Activated T-cell treated with anti-CD3 and anti-CD28 coated beads, Interleukin-2, amount 50 U/mL, for 4 hours (primary cell): ENCODE results near the gene ZNF628. TPM values are rescaled to one million over a fixed set of nuclear protein-coding genes. Genes with fewer than 3 reads are reported as not detected.
A peak's percentile ranks its signal among the peaks of the same experiment; 100 is the strongest.
"Not testable (repeated sequence)": the region's sequence is repeated elsewhere in the genome, so short reads cannot be mapped to it uniquely, and the experiment has no call there.

Experiments
- ATAC-seq, 2 donors: fragments of 200-7000 bp; cut with Tn5 transposase; one replicate each; pipeline ENCODE4 v1.10.0; 2021
- DNase-seq: peaks from one replicate; pipeline ENCODE4 v3.0.0-alpha.2; 2020
- H3K27me3 Mint-ChIP-seq: one replicate; pipeline ENCODE4 v1.8.0; 2021; ENCODE audit warnings: low read depth, mixed read lengths
- H3K36me3 Mint-ChIP-seq: one replicate; pipeline ENCODE4 v1.8.0; 2022; ENCODE audit warnings: mixed read lengths; ENCODE audit not compliant: insufficient read depth
- H3K4me1 Mint-ChIP-seq: one replicate; pipeline ENCODE4 v1.8.0; 2021; ENCODE audit warnings: low read depth, mixed read lengths
- H3K4me3 Mint-ChIP-seq: one replicate; pipeline ENCODE4 v1.8.0; 2021; ENCODE audit warnings: mild to moderate bottlenecking, moderate library complexity, mixed read lengths
- H3K9me3 Mint-ChIP-seq: one replicate; pipeline ENCODE4 v1.8.0; 2021; ENCODE audit warnings: mixed read lengths
- total RNA-seq, 3 donors: library from RNA; stranded (reverse); gene quantifications; one replicate each; pipeline ENCODE4 v1.2.1, GENCODE V29; 2021

ZNF628 gene
- total RNA-seq, 3 donors from 2014 or later, result 11.0 to 12.6 (median 12.1) TPM

GRCh38 chr19:55443045-55443823 lies 33.2 kb upstream of the ZNF628 start, which contains the start of gene SHISA7:
TSS of gene SHISA7 (minus strand) at chr19:55443300. CDS start at chr19:55442863, 437 bp downstream.
- no peak for ATAC-seq
- Mint-ChIP-seq H3K27me3 (peaks cover 67% of the 10 kb centered on the region), H3K4me3 (peak within 1 kb of the TSS; percentile 26), H3K4me1 (peaks cover 22% of the 10 kb centered on the region), H3K9me3 (no peaks in the 10 kb centered on the region), H3K36me3 (no peaks in the 10 kb centered on the region)
- DNase-seq, result no peak

- no peak for DNase-seq
- H3K27me3 Mint-ChIP-seq, result peaks cover 59% of the 10 kb centered on the region
- H3K36me3 Mint-ChIP-seq, result no peaks in the 10 kb centered on the region
Measured at GRCh38 chr19:55443824-55444480, 32.5 kb upstream of the ZNF628 start.

GRCh38 chr19:55444646-55445045 lies 31.8 kb upstream of the ZNF628 start:
- Mint-ChIP-seq H3K36me3 (no peaks in the 10 kb centered on the region), H3K4me1 (peaks cover 22% of the 10 kb centered on the region), H3K4me3 (no peak overlapping the region), H3K9me3 (no peaks in the 10 kb centered on the region), H3K27me3 (peaks cover 52% of the 10 kb centered on the region)
- no peak for DNase-seq
- ATAC-seq, result no peak

More at GRCh38 chr19:55443824-55444480, 32.5 kb upstream of the ZNF628 start:
- Mint-ChIP-seq H3K4me3 (no peak overlapping the region), H3K9me3 (no peaks in the 10 kb centered on the region), H3K4me1 (peaks cover 22% of the 10 kb centered on the region)
- ATAC-seq, result no peak

- H3K9me3 Mint-ChIP-seq, result no peaks in the 10 kb centered on the region
- no peaks in the 10 kb centered on the region for H3K36me3 Mint-ChIP-seq
- DNase-seq, result no peak
- no peak overlapping the region for H3K4me3 Mint-ChIP-seq
- H3K4me1 Mint-ChIP-seq, result peaks cover 18% of the 10 kb centered on the region
- H3K27me3 Mint-ChIP-seq, result peaks cover 50% of the 10 kb centered on the region
- ATAC-seq, result no peak
Measured at GRCh38 chr19:55446060-55446459, 30.4 kb upstream of the ZNF628 start.

GRCh38 chr19:55447421-55448174 lies 28.8 kb upstream of the ZNF628 start:
- no peak for DNase-seq
- Mint-ChIP-seq H3K4me1 (peaks cover 12% of the 10 kb centered on the region), H3K27me3 (peaks cover 43% of the 10 kb centered on the region), H3K4me3 (no peak overlapping the region), H3K36me3 (no peaks in the 10 kb centered on the region), H3K9me3 (no peaks in the 10 kb centered on the region)
- no peak for ATAC-seq

GRCh38 chr19:55448175-55448490 lies 28.3 kb upstream of the ZNF628 start:
- not testable (repeated sequence) for H3K4me3 Mint-ChIP-seq, H3K9me3 Mint-ChIP-seq, H3K36me3 Mint-ChIP-seq, ATAC-seq, DNase-seq
- Mint-ChIP-seq H3K27me3 (peaks cover 44% of the 10 kb centered on the region), H3K4me1 (peaks cover 12% of the 10 kb centered on the region)

- no peak for ATAC-seq
- DNase-seq, result no peak
- no peaks in the 10 kb centered on the region for H3K9me3 Mint-ChIP-seq
- H3K27me3 Mint-ChIP-seq, result peaks cover 36% of the 10 kb centered on the region
- H3K4me3 Mint-ChIP-seq, result no peak overlapping the region
- H3K36me3 Mint-ChIP-seq, result peaks cover 5% of the 10 kb centered on the region
- peaks cover 12% of the 10 kb centered on the region for H3K4me1 Mint-ChIP-seq
Measured at GRCh38 chr19:55449469-55449868, 26.9 kb upstream of the ZNF628 start.

- H3K4me3 Mint-ChIP-seq, result peak overlapping the region; percentile 56
- DNase-seq, result no peak
- peak; percentile 38 to 41 for ATAC-seq
- H3K27me3 Mint-ChIP-seq, result peaks cover 20% of the 10 kb centered on the region
- no peaks in the 10 kb centered on the region for H3K9me3 Mint-ChIP-seq
- H3K36me3 Mint-ChIP-seq, result peaks cover 9% of the 10 kb centered on the region
- H3K4me1 Mint-ChIP-seq, result peaks cover 12% of the 10 kb centered on the region
Measured at GRCh38 chr19:55451163-55451964, 25.1 kb upstream of the ZNF628 start.

GRCh38 chr19:55451965-55452748 lies 24.3 kb upstream of the ZNF628 start:
- ATAC-seq (peak in 1 of 2 donors; percentile 29), DNase-seq (no peak)
- Mint-ChIP-seq H3K4me3 (peak overlapping the region; percentile 6), H3K9me3 (no peaks in the 10 kb centered on the region), H3K27me3 (peaks cover 19% of the 10 kb centered on the region), H3K4me1 (peaks cover 12% of the 10 kb centered on the region), H3K36me3 (peaks cover 9% of the 10 kb centered on the region)

GRCh38 chr19:55452749-55453346 lies 23.6 kb upstream of the ZNF628 start:
- Mint-ChIP-seq H3K27me3 (peaks cover 19% of the 10 kb centered on the region), H3K4me1 (peaks cover 12% of the 10 kb centered on the region), H3K36me3 (peaks cover 9% of the 10 kb centered on the region), H3K4me3 (peak overlapping the region; percentile 3), H3K9me3 (no peaks in the 10 kb centered on the region)
- peak; percentile 56 to 58 for ATAC-seq
- DNase-seq, result peak; percentile 23

GRCh38 chr19:55453511-55454260 lies 22.7 kb upstream of the ZNF628 start:
- H3K27me3 Mint-ChIP-seq, result peaks cover 19% of the 10 kb centered on the region
- no peak for DNase-seq
- ATAC-seq, result no peak
- H3K36me3 Mint-ChIP-seq, result peaks cover 9% of the 10 kb centered on the region
- H3K4me1 Mint-ChIP-seq, result peaks cover 12% of the 10 kb centered on the region
- peak overlapping the region; percentile 3 for H3K4me3 Mint-ChIP-seq
- H3K9me3 Mint-ChIP-seq, result no peaks in the 10 kb centered on the region

- peaks cover 18% of the 10 kb centered on the region for H3K27me3 Mint-ChIP-seq
- DNase-seq (peak; percentile 49), ATAC-seq (no peak)
- peaks cover 9% of the 10 kb centered on the region for H3K36me3 Mint-ChIP-seq
- H3K9me3 Mint-ChIP-seq, result no peaks in the 10 kb centered on the region
- peaks cover 12% of the 10 kb centered on the region for H3K4me1 Mint-ChIP-seq
- H3K4me3 Mint-ChIP-seq, result no peak overlapping the region
Measured at GRCh38 chr19:55454787-55455243, 21.6 kb upstream of the ZNF628 start.
